Upper lobe of left lung (tissue), 6 donors: ENCODE results near the gene MMD. TPM values are rescaled to one million over a fixed set of nuclear protein-coding genes. Genes with fewer than 3 reads are reported as not detected.

Experiments
- ATAC-seq, 2 donors: fragments of 200-7000 bp; cut with Tn5 transposase; one replicate each; pipeline ENCODE4 v1.9.1; 2022; ENCODE audit warnings: mild to moderate bottlenecking in 2 of 2, moderate library complexity in 2 of 2; ENCODE audit not compliant: low FRiP score in 2 of 2
- DNase-seq, 2 donors: peaks; one replicate each; pipeline ENCODE4 v3.0.0-alpha.2; 2019 to 2020
- H3K27ac ChIP-seq, 4 donors: fragments of 200-600 bp; sonication (generic); one replicate each; pipeline ENCODE4 v1.5.1; 2016 to 2019
- H3K27me3 ChIP-seq, 4 donors: fragments of 200-600 bp; sonication (generic); one replicate each; pipeline ENCODE4 v1.5.1; 2017 to 2019
- H3K36me3 ChIP-seq, 4 donors: fragments of 200-600 bp; sonication (generic); one replicate each; pipeline ENCODE4 v1.5.1; 2016 to 2019
- H3K4me1 ChIP-seq, 4 donors: fragments of 200-600 bp; sonication (generic); one replicate each; pipeline ENCODE4 v1.5.1; 2018 to 2019
- H3K4me3 ChIP-seq, 4 donors: fragments of 200-600 bp; sonication (generic); one replicate each; pipeline ENCODE4 v1.5.1; 2017 to 2019; ENCODE audit warnings: mild to moderate bottlenecking in 2 of 4, moderate library complexity in 1 of 4
- H3K9me3 ChIP-seq, 4 donors: fragments of 200-600 bp; sonication (generic); one replicate each; pipeline ENCODE4 v1.5.1; 2018 to 2019
- CTCF ChIP-seq, 6 experiments: fragments of 450-650 bp in 4 of 6; fragments of 200-600 bp in 2 of 6; sonication (generic) in 2 of 6; IDR thresholded peaks; one replicate each; pipeline ENCODE4 v1.5.1; 2016 to 2019; ENCODE audit warnings: antibody characterized with exemption in 6 of 6
- EP300 ChIP-seq, 4 donors: sonication (generic); formaldehyde crosslinking; IDR thresholded peaks; one replicate each; pipeline ENCODE4 v1.5.1; 2017; ENCODE audit warnings: antibody characterized with exemption in 4 of 4, control low read depth in 2 of 4
- POLR2A ChIP-seq, 4 donors: fragments of 450-650 bp; IDR thresholded peaks; one replicate each; pipeline ENCODE4 v1.5.1; 2016 to 2017; ENCODE audit warnings: antibody characterized with exemption in 4 of 4, mild to moderate bottlenecking in 2 of 4
- POLR2AphosphoS5 ChIP-seq, 2 donors: sonication (generic); formaldehyde crosslinking; IDR thresholded peaks; one replicate each; pipeline ENCODE4 v1.5.1; 2017; ENCODE audit warnings: antibody characterized with exemption in 2 of 2
- WGBS, 2 donors: methylation state at CpG; one replicate each; pipeline ENCODE4 v1.1.5; 2017 to 2018; 5-methylcytosine and 5-hydroxymethylcytosine counted together
- total RNA-seq, 6 donors: library from RNA; depleted of rRNA in 4 of 6; stranded (reverse); fragments of >200 nt in 4 of 6; gene quantifications; one replicate each; pipeline versions ENCODE4 v1.1.0 to v1.2.1, GENCODE V29; 2016 to 2021
- donor health status: DM: no; HTN: no; CAD: no; lungs with moderate emphysema.
- donor health status: DM: no; HTN: yes; CAD: no; lungs with severe emphysema.

Gene MMD
- total RNA-seq, 6 donors from 2014 or later, result 13.5 to 26.7 (median 19.0) TPM

GRCh38 chr17:55383771-55384642 lies 37.6 kb downstream of the MMD start:
- Histone ChIP-seq H3K36me3 (no peaks in the 10 kb centered on the region), H3K27me3 (no peaks in the 10 kb centered on the region), H3K9me3 (no peaks in the 10 kb centered on the region), H3K27ac (no peak overlapping the region), H3K4me3 (no peak overlapping the region), H3K4me1 (no peaks in the 10 kb centered on the region)
- no peak for DNase-seq
- TF ChIP-seq POLR2AphosphoS5 (IDR thresholded peaks at IDR 0.05) (no peak), EP300 (IDR thresholded peaks at IDR 0.05) (no peak), CTCF (IDR thresholded peaks at IDR 0.05) (no peak), POLR2A (IDR thresholded peaks at IDR 0.05) (no peak)
- 70% methylated on average over 6 of the region's 7 CpGs for WGBS, 2 donors
- ATAC-seq, result no peak

GRCh38 chr17:55381017-55381770 lies 40.4 kb downstream of the MMD start:
- no peaks in the 10 kb centered on the region for H3K9me3 ChIP-seq
- DNase-seq (no peak), ATAC-seq (no peak)
- H3K4me3 ChIP-seq, result no peak overlapping the region
- no peaks in the 10 kb centered on the region for H3K27me3 ChIP-seq
- H3K4me1 ChIP-seq, result no peaks in the 10 kb centered on the region
- TF ChIP-seq POLR2A (IDR thresholded peaks at IDR 0.05), result no peak
- TF ChIP-seq EP300 (IDR thresholded peaks at IDR 0.05), result no peak
- no peak for TF ChIP-seq POLR2AphosphoS5 (IDR thresholded peaks at IDR 0.05)
- no peak for TF ChIP-seq CTCF (IDR thresholded peaks at IDR 0.05)
- no peaks in the 10 kb centered on the region for H3K36me3 ChIP-seq
- 95 to 96% methylated on average over 8 of the region's 8 CpGs for WGBS, 2 donors
- H3K27ac ChIP-seq, result no peak overlapping the region

GRCh38 chr17:55377671-55378275 lies 43.9 kb downstream of the MMD start:
- DNase-seq, result no peak
- ATAC-seq, result no peak
- H3K4me1 ChIP-seq, result no peaks in the 10 kb centered on the region
- H3K9me3 ChIP-seq, result no peaks in the 10 kb centered on the region
- no peaks in the 10 kb centered on the region for H3K27me3 ChIP-seq
- H3K36me3 ChIP-seq, result no peaks in the 10 kb centered on the region
- no peak for TF ChIP-seq CTCF (IDR thresholded peaks at IDR 0.05)
- no peak for TF ChIP-seq POLR2A (IDR thresholded peaks at IDR 0.05)
- no peak for TF ChIP-seq POLR2AphosphoS5 (IDR thresholded peaks at IDR 0.05)
- TF ChIP-seq EP300 (IDR thresholded peaks at IDR 0.05), result no peak
- no peak overlapping the region for H3K27ac ChIP-seq
- no peak overlapping the region for H3K4me3 ChIP-seq
- WGBS, 2 donors, result 82 to 84% methylated on average over 6 of the region's 6 CpGs

GRCh38 chr17:55368706-55369105 lies 52.9 kb downstream of the MMD start:
- Histone ChIP-seq H3K4me1 (no peaks in the 10 kb centered on the region), H3K36me3 (no peaks in the 10 kb centered on the region), H3K4me3 (no peak overlapping the region), H3K27ac (no peak overlapping the region), H3K27me3 (no peaks in the 10 kb centered on the region), H3K9me3 (peaks cover 0 to 6% (median 0%) of the 10 kb centered on the region in 4 donors)
- 46 to 67% methylated on average over 3 of the region's 3 CpGs for WGBS, 2 donors
- DNase-seq, result no peak
- no peak for ATAC-seq
- TF ChIP-seq POLR2AphosphoS5 (IDR thresholded peaks at IDR 0.05), result no peak
- no peak for TF ChIP-seq POLR2A (IDR thresholded peaks at IDR 0.05)
- no peak for TF ChIP-seq EP300 (IDR thresholded peaks at IDR 0.05)
- TF ChIP-seq CTCF (IDR thresholded peaks at IDR 0.05), result no peak
